GM18517 (cell line): Measurements from ENCODE around the gene DGKB.

Source experiments
- ATAC-seq: cut with Tn5 transposase; IDR thresholded peaks from one replicate; pipeline ENCODE4 v1.9.1; 2021; ENCODE audit warnings: mild to moderate bottlenecking, moderate library complexity; ENCODE audit not compliant: unreplicated experiment

The DGKB gene

GRCh38 chr7:14600766-14601367 is 301.7 kb downstream of the DGKB start:
- no peak for ATAC-seq

- no peak for ATAC-seq
Observed at GRCh38 chr7:14598978-14599377, 303.6 kb downstream of the DGKB start.

GRCh38 chr7:14596421-14596820 is 306.1 kb downstream of the DGKB start:
- no peak for ATAC-seq

GRCh38 chr7:14590206-14590605 is 312.3 kb downstream of the DGKB start:
- no peak for ATAC-seq

- no peak for ATAC-seq
Observed at GRCh38 chr7:14585232-14585631, 317.3 kb downstream of the DGKB start.

- no peak for ATAC-seq
Observed at GRCh38 chr7:14583518-14583917, 319.0 kb downstream of the DGKB start.

GRCh38 chr7:14582010-14582409 is 320.5 kb downstream of the DGKB start:
- ATAC-seq: no peak

GRCh38 chr7:14579971-14580370 is 322.6 kb downstream of the DGKB start:
- ATAC-seq: no peak

GRCh38 chr7:14576578-14576977 is 326.0 kb downstream of the DGKB start:
- ATAC-seq: no peak

- ATAC-seq: no peak
Observed at GRCh38 chr7:14570750-14571607, 331.6 kb downstream of the DGKB start.

- ATAC-seq: no peak
Observed at GRCh38 chr7:14552060-14552459, 350.5 kb downstream of the DGKB start.

- no peak for ATAC-seq
Observed at GRCh38 chr7:14551310-14551709, 351.2 kb downstream of the DGKB start.

- ATAC-seq: no peak
Observed at GRCh38 chr7:14542624-14543023, 359.9 kb downstream of the DGKB start.

GRCh38 chr7:14521183-14521582 is 381.4 kb downstream of the DGKB start:
- ATAC-seq: no peak

GRCh38 chr7:14510268-14510667 is 392.3 kb downstream of the DGKB start:
- no peak for ATAC-seq

- ATAC-seq: no peak
Observed at GRCh38 chr7:14507617-14508016, 394.9 kb downstream of the DGKB start.

- ATAC-seq: no peak
Observed at GRCh38 chr7:14505906-14506305, 396.6 kb downstream of the DGKB start.

GRCh38 chr7:14504134-14504533 is 398.4 kb downstream of the DGKB start:
- ATAC-seq: no peak

GRCh38 chr7:14503623-14504022 is 398.9 kb downstream of the DGKB start:
- no peak for ATAC-seq

- no peak for ATAC-seq
Observed at GRCh38 chr7:14501436-14501835, 401.1 kb downstream of the DGKB start.

- no peak for ATAC-seq
Observed at GRCh38 chr7:14497390-14497789, 405.2 kb downstream of the DGKB start.

- ATAC-seq: no peak
Observed at GRCh38 chr7:14495633-14496032, 406.9 kb downstream of the DGKB start.
